Upper lobe of left lung (tissue), 4 donors: ENCODE results near the gene FAHD2A.

Source experiments
- EP300 ChIP-seq, 4 donors: sonication (generic); formaldehyde crosslinking; IDR thresholded peaks; one replicate each; pipeline ENCODE4 v1.5.1; 2017; ENCODE audit warnings: antibody characterized with exemption in 4 of 4, control low read depth in 2 of 4
- POLR2A ChIP-seq, 4 donors: fragments of 450-650 bp; IDR thresholded peaks; one replicate each; pipeline ENCODE4 v1.5.1; 2016 to 2017; ENCODE audit warnings: antibody characterized with exemption in 4 of 4, mild to moderate bottlenecking in 2 of 4
- POLR2AphosphoS5 ChIP-seq, 2 donors: sonication (generic); formaldehyde crosslinking; IDR thresholded peaks; one replicate each; pipeline ENCODE4 v1.5.1; 2017; ENCODE audit warnings: antibody characterized with exemption in 2 of 2
- TF ChIP-seq, protein P1 (sequence below), 6 experiments: fragments of 450-650 bp in 4 of 6; fragments of 200-600 bp in 2 of 6; sonication (generic) in 2 of 6; IDR thresholded peaks; one replicate each; pipeline ENCODE4 v1.5.1; 2016 to 2019; ENCODE audit warnings: antibody characterized with exemption in 6 of 6

- TF ChIP-seq, protein P1, sequence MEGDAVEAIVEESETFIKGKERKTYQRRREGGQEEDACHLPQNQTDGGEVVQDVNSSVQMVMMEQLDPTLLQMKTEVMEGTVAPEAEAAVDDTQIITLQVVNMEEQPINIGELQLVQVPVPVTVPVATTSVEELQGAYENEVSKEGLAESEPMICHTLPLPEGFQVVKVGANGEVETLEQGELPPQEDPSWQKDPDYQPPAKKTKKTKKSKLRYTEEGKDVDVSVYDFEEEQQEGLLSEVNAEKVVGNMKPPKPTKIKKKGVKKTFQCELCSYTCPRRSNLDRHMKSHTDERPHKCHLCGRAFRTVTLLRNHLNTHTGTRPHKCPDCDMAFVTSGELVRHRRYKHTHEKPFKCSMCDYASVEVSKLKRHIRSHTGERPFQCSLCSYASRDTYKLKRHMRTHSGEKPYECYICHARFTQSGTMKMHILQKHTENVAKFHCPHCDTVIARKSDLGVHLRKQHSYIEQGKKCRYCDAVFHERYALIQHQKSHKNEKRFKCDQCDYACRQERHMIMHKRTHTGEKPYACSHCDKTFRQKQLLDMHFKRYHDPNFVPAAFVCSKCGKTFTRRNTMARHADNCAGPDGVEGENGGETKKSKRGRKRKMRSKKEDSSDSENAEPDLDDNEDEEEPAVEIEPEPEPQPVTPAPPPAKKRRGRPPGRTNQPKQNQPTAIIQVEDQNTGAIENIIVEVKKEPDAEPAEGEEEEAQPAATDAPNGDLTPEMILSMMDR (IDR thresholded peaks at IDR 0.05): no peak
- no peak for TF ChIP-seq POLR2A (IDR thresholded peaks at IDR 0.05)
- TF ChIP-seq EP300 (IDR thresholded peaks at IDR 0.05): no peak
- TF ChIP-seq POLR2AphosphoS5 (IDR thresholded peaks at IDR 0.05): no peak
These were observed 1.0 kb upstream of the FAHD2A start for GRCh38 chr2:95401480-95401879.
